GF-D8 (cell line): ENCODE results near the gene CENPB.

ENCODE experiments used
- DNase-seq: peaks from one replicate; lab custom pipeline; 2025; lab: John Stamatoyannopoulos, UW

CENPB gene

GRCh38 chr20:3788685-3789155 lies 2.2 kb upstream of the CENPB start:
- no peak for DNase-seq

GRCh38 chr20:3787324-3788014 lies 929 bp upstream of the CENPB start:
- no peak for DNase-seq

- DNase-seq, result no peak
These were observed 435 bp downstream of the CENPB start for GRCh38 chr20:3786126-3786484.

- no peak for DNase-seq
These were observed 1.1 kb downstream of the CENPB start for GRCh38 chr20:3785240-3786125.

- no peak for DNase-seq
These were observed 1.7 kb downstream of the CENPB start for GRCh38 chr20:3784863-3785239.

- DNase-seq, result no peak
These were observed 2.2 kb downstream of the CENPB start for GRCh38 chr20:3784216-3784853.

- no peak for DNase-seq
These were observed 2.9 kb downstream of the CENPB start for GRCh38 chr20:3783511-3784195.

- no peak for DNase-seq
These were observed 3.5 kb downstream of the CENPB start for GRCh38 chr20:3783068-3783489.

GRCh38 chr20:3782597-3782996 lies 3.9 kb downstream of the CENPB start:
- DNase-seq, result no peak

- peak; percentile 49 for DNase-seq
These were observed 5.2 kb downstream of the CENPB start, which contains the start of gene SPEF1 for GRCh38 chr20:3781153-3781910. SPEF1 (minus strand) TSS chr20:3781448; CDS start chr20:3781287, 161 bp downstream.

GRCh38 chr20:3778976-3779375 lies 7.6 kb downstream of the CENPB start:
- DNase-seq, result no peak

- DNase-seq, result no peak
These were observed 8.6 kb downstream of the CENPB start for GRCh38 chr20:3777716-3778629.

GRCh38 chr20:3777381-3777715 lies 9.2 kb downstream of the CENPB start:
- no peak for DNase-seq

- DNase-seq, result no peak
These were observed 11.0 kb downstream of the CENPB start for GRCh38 chr20:3775457-3776108.

- DNase-seq, result no peak
These were observed 14.9 kb downstream of the CENPB start for GRCh38 chr20:3771552-3772058.

GRCh38 chr20:3768342-3769130 lies 18.0 kb downstream of the CENPB start:
- peak; percentile 52 for DNase-seq

GRCh38 chr20:3767427-3768341 lies 18.9 kb downstream of the CENPB start, which contains the start of gene ADISSP:
ADISSP (minus strand) TSS chr20:3767753; CDS start chr20:3760100, 7,653 bp downstream.
- DNase-seq, result peak; percentile 94

GRCh38 chr20:3767110-3767426 lies 19.5 kb downstream of the CENPB start:
- DNase-seq, result no peak
